DMS153 treated with DMSO at 0.1 percent for 48 hours (cell line): ENCODE measurements around the gene ANK3.

Source experiments
- DNase-seq: peaks from one replicate; lab custom pipeline; 2025; ENCODE audit not compliant: unreplicated experiment; lab: John Stamatoyannopoulos, UW

ANK3 gene

GRCh38 chr10:60099998-60100747, 289.5 kb downstream of the ANK3 start:
- DNase-seq, result no peak

- DNase-seq, result no peak
Measured at GRCh38 chr10:60098677-60099601, 290.7 kb downstream of the ANK3 start.

GRCh38 chr10:60096761-60097513, 292.7 kb downstream of the ANK3 start:
- DNase-seq, result no peak

- no peak for DNase-seq
Measured at GRCh38 chr10:60093317-60093716, 296.4 kb downstream of the ANK3 start.

- no peak for DNase-seq
Measured at GRCh38 chr10:60086862-60087261, 302.8 kb downstream of the ANK3 start.

GRCh38 chr10:60086421-60086820, 303.3 kb downstream of the ANK3 start:
- no peak for DNase-seq

GRCh38 chr10:60082744-60083344, 306.8 kb downstream of the ANK3 start:
- no peak for DNase-seq

GRCh38 chr10:60082341-60082740, 307.3 kb downstream of the ANK3 start:
- DNase-seq, result no peak

GRCh38 chr10:60073781-60074656, 315.7 kb downstream of the ANK3 start:
- no peak for DNase-seq

- DNase-seq, result no peak
Measured at GRCh38 chr10:60073397-60073780, 316.3 kb downstream of the ANK3 start.

GRCh38 chr10:60069311-60069710, 320.4 kb downstream of the ANK3 start:
- DNase-seq, result no peak

GRCh38 chr10:60050366-60050765, 339.3 kb downstream of the ANK3 start:
- no peak for DNase-seq

GRCh38 chr10:60048091-60048501, 341.6 kb downstream of the ANK3 start:
- no peak for DNase-seq

GRCh38 chr10:60045571-60045970, 344.1 kb downstream of the ANK3 start:
- DNase-seq, result no peak

- DNase-seq, result no peak
Measured at GRCh38 chr10:60044971-60045370, 344.7 kb downstream of the ANK3 start.

GRCh38 chr10:60044242-60044641, 345.4 kb downstream of the ANK3 start:
- no peak for DNase-seq

GRCh38 chr10:60043561-60044241, 346.0 kb downstream of the ANK3 start:
- DNase-seq, result no peak

GRCh38 chr10:60042914-60043313, 346.8 kb downstream of the ANK3 start:
- no peak for DNase-seq

GRCh38 chr10:60042262-60042661, 347.4 kb downstream of the ANK3 start:
- peak; percentile 48 for DNase-seq
